Osteoblast (primary cell): ENCODE measurements around the gene CWH43. TPM values are rescaled to one million over a fixed set of nuclear protein-coding genes. Genes with fewer than 3 reads are reported as not detected.

ENCODE experiments used
- DNase-seq: peaks from one replicate; pipeline ENCODE4 v3.0.0; 2011; ENCODE audit warnings: low spot score, mixed read lengths; ENCODE audit not compliant: insufficient read length; ENCODE audit errors: missing footprints
- H2AFZ ChIP-seq: 2 replicates; pipeline ENCODE4 v1.6.0; 2011; ENCODE audit warnings: mild to moderate bottlenecking, low read length
- H3K27ac ChIP-seq: 2 replicates; pipeline ENCODE4 v1.5.1; 2011; ENCODE audit warnings: mild to moderate bottlenecking, low read depth, low read length, moderate library complexity
- H3K27me3 ChIP-seq: 2 replicates; pipeline ENCODE4 v1.6.0; 2012; ENCODE audit warnings: mild to moderate bottlenecking, control low read depth, inconsistent platforms, low read length, moderate library complexity; ENCODE audit not compliant: insufficient read depth
- H3K36me3 ChIP-seq: 2 replicates; pipeline ENCODE4 v1.5.1; 2011; ENCODE audit warnings: mild to moderate bottlenecking, low read length, control low read depth, moderate library complexity; ENCODE audit not compliant: insufficient read depth
- H3K4me1 ChIP-seq: 2 replicates; pipeline ENCODE4 v1.5.1; 2011; ENCODE audit warnings: mild to moderate bottlenecking, low read length, control low read depth, moderate library complexity; ENCODE audit not compliant: insufficient read depth
- H3K4me2 ChIP-seq: 2 replicates; pipeline ENCODE4 v1.6.0; 2011; ENCODE audit warnings: mild to moderate bottlenecking, low read length; ENCODE audit not compliant: insufficient read depth
- H3K4me3 ChIP-seq: fragments of 200-600 bp; sonication (generic); 3 replicates; pipeline ENCODE4 v1.5.1; 2012; ENCODE audit warnings: mild to moderate bottlenecking, low read length, inconsistent platforms; ENCODE audit not compliant: insufficient read depth
- H3K79me2 ChIP-seq: 2 replicates; pipeline ENCODE4 v1.6.0; 2012; ENCODE audit warnings: mild to moderate bottlenecking, low read length, control low read depth, inconsistent platforms; ENCODE audit not compliant: insufficient read depth
- H3K9me3 ChIP-seq: 2 replicates; pipeline ENCODE4 v1.5.1; 2011; ENCODE audit warnings: low read depth, low read length, control low read depth
- H4K20me1 ChIP-seq: 2 replicates; pipeline ENCODE4 v1.6.0; 2012; ENCODE audit warnings: mild to moderate bottlenecking, low read length, control low read depth; ENCODE audit not compliant: insufficient read depth
- total RNA-seq: library from RNA; depleted of rRNA; stranded (reverse); fragments of >200 nt; gene quantifications from 2 replicates; pipeline ENCODE4 v1.2.3, GENCODE V29; 2012
- TF ChIP-seq, protein P1 (sequence below): IDR thresholded peaks from 2 replicates; pipeline ENCODE4 v1.5.1; 2011; ENCODE audit warnings: mild to moderate bottlenecking, low read depth, low read length, moderate library complexity; ENCODE audit errors: extremely low read depth

CWH43 gene
- total RNA-seq = not detected in 2 replicates

DNA sequence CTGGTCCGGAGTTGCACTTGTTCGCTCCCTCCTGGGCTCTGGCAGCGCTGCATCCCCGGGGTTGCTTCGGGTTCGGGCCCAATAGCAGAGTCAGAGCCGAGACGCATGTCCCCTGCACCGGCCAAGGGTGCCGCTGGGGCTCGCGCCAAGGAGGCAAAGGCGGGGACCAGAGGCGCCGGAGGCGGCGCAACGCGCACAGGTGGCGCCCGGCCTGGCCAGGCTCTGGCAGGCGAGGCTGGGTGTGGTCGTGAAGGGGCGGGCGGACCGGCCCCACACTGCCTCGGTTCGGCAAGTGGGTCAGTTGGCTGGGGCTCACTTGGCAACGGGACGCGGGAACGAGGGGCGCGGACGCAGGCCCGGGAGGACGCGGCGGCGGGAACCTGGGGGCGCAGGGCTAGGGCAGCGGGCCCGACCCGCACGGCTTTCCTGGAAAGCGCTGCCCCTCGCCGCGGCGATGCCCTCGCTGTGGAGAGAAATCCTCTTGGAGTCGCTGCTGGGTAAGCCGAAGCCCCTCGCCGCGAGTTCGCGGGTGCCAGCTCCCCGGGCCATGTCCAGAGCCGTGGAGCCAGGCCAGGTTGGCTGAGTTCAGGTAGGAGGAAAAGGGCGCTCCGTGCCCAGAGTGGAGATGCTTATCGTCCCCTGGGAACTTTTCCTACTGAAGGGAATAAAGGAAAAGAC is at the start of gene CWH43:
TSS of gene CWH43 (plus strand) at position 300 of the 678 bp plus-strand sequence. CDS start at position 455, 155 bp downstream.
- Histone ChIP-seq H3K4me3 (no peak within 1 kb of the TSS), H3K4me1 (no peaks in the 10 kb centered on the region), H3K4me2 (no peak within 1 kb of the TSS), H4K20me1 (no peaks in the 10 kb centered on the region), H3K36me3 (no peaks in the 10 kb centered on the region), H3K27me3 (peaks cover 34% of the 10 kb centered on the region), H3K79me2 (no peaks in the 10 kb centered on the region), H3K27ac (no peak within 1 kb of the TSS), H2AFZ (no peak within 1 kb of the TSS), H3K9me3 (no peaks in the 10 kb centered on the region)
- TF ChIP-seq, protein P1, sequence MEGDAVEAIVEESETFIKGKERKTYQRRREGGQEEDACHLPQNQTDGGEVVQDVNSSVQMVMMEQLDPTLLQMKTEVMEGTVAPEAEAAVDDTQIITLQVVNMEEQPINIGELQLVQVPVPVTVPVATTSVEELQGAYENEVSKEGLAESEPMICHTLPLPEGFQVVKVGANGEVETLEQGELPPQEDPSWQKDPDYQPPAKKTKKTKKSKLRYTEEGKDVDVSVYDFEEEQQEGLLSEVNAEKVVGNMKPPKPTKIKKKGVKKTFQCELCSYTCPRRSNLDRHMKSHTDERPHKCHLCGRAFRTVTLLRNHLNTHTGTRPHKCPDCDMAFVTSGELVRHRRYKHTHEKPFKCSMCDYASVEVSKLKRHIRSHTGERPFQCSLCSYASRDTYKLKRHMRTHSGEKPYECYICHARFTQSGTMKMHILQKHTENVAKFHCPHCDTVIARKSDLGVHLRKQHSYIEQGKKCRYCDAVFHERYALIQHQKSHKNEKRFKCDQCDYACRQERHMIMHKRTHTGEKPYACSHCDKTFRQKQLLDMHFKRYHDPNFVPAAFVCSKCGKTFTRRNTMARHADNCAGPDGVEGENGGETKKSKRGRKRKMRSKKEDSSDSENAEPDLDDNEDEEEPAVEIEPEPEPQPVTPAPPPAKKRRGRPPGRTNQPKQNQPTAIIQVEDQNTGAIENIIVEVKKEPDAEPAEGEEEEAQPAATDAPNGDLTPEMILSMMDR = no peak
- peak; percentile 76 for DNase-seq

DNA sequence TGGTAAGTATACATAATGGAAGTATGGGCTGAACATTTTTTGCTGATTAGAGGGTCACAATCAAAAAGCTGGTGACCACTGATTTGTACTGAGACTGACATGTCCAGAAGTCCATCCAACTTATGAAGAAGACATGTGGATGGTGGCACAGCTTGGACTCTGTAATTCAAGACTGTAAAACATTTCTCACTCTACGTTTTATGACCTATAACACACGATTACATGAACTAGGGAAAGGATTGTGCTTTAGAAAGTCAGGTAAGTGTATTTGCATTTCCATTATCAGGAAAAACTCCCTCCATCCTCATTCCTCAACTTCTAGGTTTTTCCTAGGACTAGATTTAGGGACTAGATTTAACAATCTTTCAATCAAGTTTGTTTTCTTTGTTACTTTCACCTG is 49.0 kb upstream of the CWH43 start:
- no peaks in the 10 kb centered on the region for H3K36me3 ChIP-seq
- no peak overlapping the region for H2AFZ ChIP-seq
- H3K79me2 ChIP-seq = no peaks in the 10 kb centered on the region
- H4K20me1 ChIP-seq = no peaks in the 10 kb centered on the region
- TF ChIP-seq, protein P1 = no peak
- peaks cover 4% of the 10 kb centered on the region for H3K27me3 ChIP-seq
- H3K4me2 ChIP-seq = no peak overlapping the region
- H3K4me3 ChIP-seq = no peak overlapping the region
- H3K27ac ChIP-seq = no peak overlapping the region
- DNase-seq = no peak
- peaks cover 2% of the 10 kb centered on the region for H3K9me3 ChIP-seq
- peaks cover 5% of the 10 kb centered on the region for H3K4me1 ChIP-seq

DNA sequence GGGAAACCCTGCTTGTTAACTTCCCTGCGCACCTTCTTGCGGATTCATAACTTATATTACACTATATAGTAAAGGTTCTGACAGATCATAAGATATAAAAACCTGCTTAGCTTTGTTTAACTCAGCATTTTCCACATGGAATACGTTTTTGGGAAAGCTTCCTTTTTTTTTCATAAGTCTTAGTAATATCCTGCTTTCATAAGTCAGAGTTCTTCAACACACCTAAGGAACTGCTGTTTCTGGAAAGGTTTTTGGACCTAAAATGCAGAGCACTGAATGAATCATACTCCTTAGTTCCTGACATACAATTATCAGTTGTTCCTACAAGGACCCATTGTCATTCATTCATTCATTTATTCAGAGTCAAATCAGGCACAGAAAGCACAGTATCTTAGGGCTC is 47.2 kb upstream of the CWH43 start:
- no peaks in the 10 kb centered on the region for H3K79me2 ChIP-seq
- no peak overlapping the region for H3K4me3 ChIP-seq
- no peak overlapping the region for H3K4me2 ChIP-seq
- H3K36me3 ChIP-seq = no peaks in the 10 kb centered on the region
- DNase-seq = no peak
- no peak overlapping the region for H3K27ac ChIP-seq
- peaks cover 5% of the 10 kb centered on the region for H3K4me1 ChIP-seq
- H4K20me1 ChIP-seq = no peaks in the 10 kb centered on the region
- H3K27me3 ChIP-seq = peaks cover 8% of the 10 kb centered on the region
- H3K9me3 ChIP-seq = peaks cover 2% of the 10 kb centered on the region
- no peak overlapping the region for H2AFZ ChIP-seq
- TF ChIP-seq, protein P1 = no peak

DNA sequence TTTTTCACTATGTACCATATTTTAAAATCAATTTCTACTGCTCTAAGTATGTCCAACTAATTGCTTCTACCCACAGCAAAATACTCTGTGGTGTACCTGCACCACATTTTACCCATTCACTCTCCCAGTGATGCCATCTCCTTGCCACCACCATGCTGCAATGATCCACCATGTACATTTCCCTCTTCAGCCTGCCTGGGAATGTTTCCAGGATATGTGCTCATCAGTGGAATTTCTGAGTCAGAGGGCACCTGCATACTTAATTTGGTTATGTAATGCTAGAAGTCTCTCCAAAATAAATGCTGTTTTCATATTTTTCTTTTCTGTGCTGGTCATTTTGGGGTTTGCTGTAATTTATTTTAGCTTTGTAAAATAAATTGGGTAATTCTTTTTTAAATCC is 46.3 kb upstream of the CWH43 start:
- H3K4me2 ChIP-seq = no peak overlapping the region

More for the DNA sequence above, 46.3 kb upstream of the CWH43 start:
- DNase-seq = peak; percentile 44
- Histone ChIP-seq H3K27me3 (peaks cover 8% of the 10 kb centered on the region), H3K36me3 (no peaks in the 10 kb centered on the region), H3K27ac (no peak overlapping the region), H4K20me1 (no peaks in the 10 kb centered on the region), H3K4me3 (no peak overlapping the region), H3K79me2 (no peaks in the 10 kb centered on the region), H3K4me1 (peaks cover 5% of the 10 kb centered on the region), H2AFZ (no peak overlapping the region), H3K9me3 (peaks cover 2% of the 10 kb centered on the region)
- TF ChIP-seq, protein P1 = no peak
